HG03175 (cell line): ENCODE results near the gene SPTB.

ENCODE experiments used
- ATAC-seq: cut with Tn5 transposase; IDR thresholded peaks from one replicate; pipeline ENCODE4 v1.9.1; 2021; ENCODE audit warnings: mild to moderate bottlenecking, moderate library complexity; ENCODE audit not compliant: unreplicated experiment

The SPTB gene

GRCh38 chr14:64889352-64889751, 9.6 kb upstream of the SPTB start:
- ATAC-seq: no peak

GRCh38 chr14:64885559-64885958, 5.9 kb upstream of the SPTB start:
- ATAC-seq: no peak

- ATAC-seq: no peak
Observed at GRCh38 chr14:64880221-64881121, 764 bp upstream of the SPTB start.

GRCh38 chr14:64878837-64879634, 671 bp downstream of the SPTB start:
- no peak for ATAC-seq

- ATAC-seq: no peak
Observed at GRCh38 chr14:64877846-64878245, 1.9 kb downstream of the SPTB start.

- no peak for ATAC-seq
Observed at GRCh38 chr14:64875350-64875749, 4.4 kb downstream of the SPTB start.

GRCh38 chr14:64873506-64874219, 6.0 kb downstream of the SPTB start:
- ATAC-seq: no peak

- no peak for ATAC-seq
Observed at GRCh38 chr14:64871344-64871743, 8.4 kb downstream of the SPTB start.

- no peak for ATAC-seq
Observed at GRCh38 chr14:64870160-64870559, 9.5 kb downstream of the SPTB start.

- no peak for ATAC-seq
Observed at GRCh38 chr14:64868841-64869240, 10.9 kb downstream of the SPTB start.

- ATAC-seq: no peak
Observed at GRCh38 chr14:64868379-64868778, 11.3 kb downstream of the SPTB start.

- ATAC-seq: no peak
Observed at GRCh38 chr14:64867182-64867581, 12.5 kb downstream of the SPTB start.

GRCh38 chr14:64865992-64866391, 13.7 kb downstream of the SPTB start:
- no peak for ATAC-seq

GRCh38 chr14:64865109-64865508, 14.6 kb downstream of the SPTB start:
- ATAC-seq: no peak

GRCh38 chr14:64864258-64864657, 15.4 kb downstream of the SPTB start:
- ATAC-seq: no peak

GRCh38 chr14:64861916-64862315, 17.8 kb downstream of the SPTB start:
- ATAC-seq: no peak

GRCh38 chr14:64860039-64860438, 19.7 kb downstream of the SPTB start:
- no peak for ATAC-seq

GRCh38 chr14:64857979-64858744, 21.5 kb downstream of the SPTB start:
- ATAC-seq: no peak

- ATAC-seq: no peak
Observed at GRCh38 chr14:64856529-64857445, 22.9 kb downstream of the SPTB start.
